HCEC 1CT (cell line): ENCODE measurements around the gene OR3A2.
"Not testable (repeated sequence)": the region's sequence is repeated elsewhere in the genome, so short reads cannot be mapped to it uniquely, and the experiment has no call there.

Experiments
- DNase-seq: peaks from one replicate; pipeline ENCODE4 v3.0.0-alpha.2; 2017

OR3A2 gene

DNA sequence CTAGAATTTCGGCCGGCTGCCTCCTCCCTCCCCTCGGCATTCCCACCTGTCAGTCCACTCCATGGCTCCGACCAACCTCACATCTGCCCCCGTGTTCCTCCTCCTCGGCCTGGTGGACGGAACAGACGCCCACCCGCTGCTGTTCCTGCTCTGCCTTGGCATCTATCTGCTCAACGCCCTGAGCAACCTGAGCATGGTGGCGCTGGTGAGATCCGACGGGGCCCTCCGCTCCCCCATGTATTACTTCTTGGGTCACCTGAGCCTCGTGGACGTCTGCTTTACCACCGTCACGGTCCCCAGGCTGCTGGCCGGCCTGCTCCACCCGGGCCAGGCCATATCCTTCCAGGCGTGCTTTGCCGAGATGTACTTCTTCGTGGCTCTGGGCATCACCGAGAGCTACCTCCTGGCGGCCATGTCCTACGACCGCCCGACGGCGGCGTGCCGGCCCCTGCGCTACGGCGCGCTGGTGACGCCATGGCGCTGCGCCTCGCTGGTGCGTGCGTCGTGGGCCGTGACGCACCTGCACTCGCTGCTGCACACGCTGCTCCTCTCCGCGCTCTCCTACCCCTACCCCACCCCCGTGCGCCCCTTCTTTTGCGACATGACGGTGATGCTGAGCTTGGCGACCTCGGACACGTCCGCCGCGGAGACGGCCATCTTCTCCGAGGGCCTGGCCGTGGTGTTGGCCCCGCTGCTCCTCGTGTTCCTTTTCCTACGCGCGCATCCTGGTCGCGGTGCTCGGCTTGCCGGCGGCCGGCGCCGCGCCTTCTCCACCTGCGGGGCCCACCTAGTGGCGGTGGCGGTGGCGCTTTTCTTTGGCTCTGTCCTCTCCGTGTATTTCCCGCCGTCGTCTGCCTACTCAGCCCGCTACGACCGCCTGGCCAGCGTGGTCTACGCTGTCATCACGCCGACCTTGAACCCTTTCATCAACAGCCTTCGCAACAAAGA is at the start of gene OR3A2:
OR3A2 (minus strand) TSS at position 440 of the 948 bp plus-strand sequence.
- DNase-seq, result no peak

DNA sequence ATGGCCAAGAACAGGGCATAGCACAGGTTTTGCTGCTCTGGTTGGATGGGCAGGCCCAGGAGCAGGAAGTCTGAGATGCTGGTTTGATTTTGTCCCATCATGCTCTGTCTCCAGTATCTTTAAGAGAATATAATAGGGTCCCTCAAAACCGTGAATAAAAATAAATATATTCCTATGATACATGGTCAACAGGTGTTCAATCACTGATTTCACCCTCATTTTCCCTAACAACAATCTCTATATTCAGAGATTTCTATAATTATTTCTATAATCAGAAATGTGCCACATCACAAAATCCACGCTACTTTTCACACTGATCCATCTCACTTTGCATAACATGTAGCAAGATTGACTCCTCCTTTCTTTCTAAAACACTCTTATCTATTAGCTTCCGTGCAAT is 47.6 kb upstream of the OR3A2 start, which contains the start of gene OR1E2:
OR1E2 (minus strand) TSS at position 101 of the 400 bp plus-strand sequence; CDS start at position 101, 0 bp downstream.
- DNase-seq, result no peak

DNA sequence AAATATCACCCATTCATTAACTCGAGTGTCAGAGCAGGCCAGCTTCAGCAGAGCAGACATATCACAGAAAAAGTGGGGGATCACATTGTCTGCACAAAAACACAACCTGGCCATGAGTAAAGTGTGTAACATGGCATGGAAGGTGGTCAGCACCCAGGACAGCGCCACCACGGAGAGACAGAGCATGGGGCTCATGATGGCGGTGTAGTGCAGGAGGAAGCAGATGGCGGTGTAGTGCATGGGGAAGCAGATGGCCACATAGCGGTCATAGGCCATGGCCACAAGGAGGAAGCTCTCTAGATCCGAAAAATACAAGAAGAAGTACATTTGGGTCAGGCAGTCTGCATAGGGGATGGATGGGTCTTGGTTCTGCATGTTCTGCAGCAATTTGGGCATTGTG is 47.1 kb upstream of the OR3A2 start:
- not testable (repeated sequence) for DNase-seq

DNA sequence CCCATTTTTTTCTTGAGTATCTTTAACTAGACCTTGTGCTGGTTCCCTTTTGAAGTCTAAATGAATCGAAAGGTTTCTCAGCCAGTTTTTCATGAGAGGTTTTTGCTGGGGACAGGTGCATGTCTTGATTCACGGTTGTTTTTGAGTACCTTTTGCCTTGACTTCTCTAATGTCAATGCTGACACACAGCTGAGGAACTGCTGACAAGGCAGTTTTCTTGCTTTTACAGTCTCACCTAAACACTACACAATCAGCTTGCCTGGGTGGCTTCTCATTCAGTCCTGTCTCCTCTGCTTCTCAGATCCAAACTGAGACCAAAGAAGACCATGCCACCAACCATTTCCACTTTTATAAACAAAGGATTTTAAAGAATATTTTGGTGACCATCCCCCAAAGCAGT is 32.1 kb upstream of the OR3A2 start:
- DNase-seq, result no peak

DNA sequence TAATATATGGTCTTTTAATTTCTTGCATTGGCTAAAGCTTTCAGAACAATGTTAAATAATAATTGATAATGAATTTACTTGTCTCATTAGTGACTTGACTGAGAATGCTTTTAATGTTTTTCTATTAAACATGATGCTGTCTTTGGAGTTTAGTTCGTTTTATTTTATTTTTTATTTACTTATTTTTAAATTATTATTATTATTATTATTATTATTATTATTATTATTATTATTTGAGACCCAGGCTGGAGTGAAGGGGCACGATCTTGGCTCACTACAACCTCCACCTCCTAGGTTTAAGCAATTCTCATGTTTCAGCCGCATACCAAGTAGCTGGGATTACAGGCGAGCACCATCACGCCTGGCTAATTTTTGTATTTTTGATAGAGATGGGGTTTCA is 29.5 kb upstream of the OR3A2 start:
- no peak for DNase-seq

DNA sequence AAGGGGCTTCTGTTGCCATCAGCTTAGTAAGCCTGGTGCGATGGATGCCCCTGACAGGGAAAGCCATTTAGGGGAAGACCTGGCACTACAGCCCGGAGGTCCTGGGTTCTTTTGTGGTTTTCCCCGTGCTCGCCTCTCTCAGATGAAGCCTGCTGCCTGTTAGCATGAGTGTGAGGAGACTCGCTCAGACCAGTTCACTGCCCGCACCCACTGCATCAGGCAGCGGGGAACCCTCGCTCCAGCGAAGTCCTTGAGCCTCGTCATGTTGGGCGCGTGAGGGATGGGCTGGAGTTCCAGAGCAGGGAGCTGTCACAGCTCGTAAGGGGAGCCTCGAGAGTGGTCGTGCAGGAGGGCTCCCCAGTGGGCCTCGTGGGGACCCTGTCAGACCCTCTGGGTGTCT is 26.1 kb upstream of the OR3A2 start:
- not testable (repeated sequence) for DNase-seq

DNA sequence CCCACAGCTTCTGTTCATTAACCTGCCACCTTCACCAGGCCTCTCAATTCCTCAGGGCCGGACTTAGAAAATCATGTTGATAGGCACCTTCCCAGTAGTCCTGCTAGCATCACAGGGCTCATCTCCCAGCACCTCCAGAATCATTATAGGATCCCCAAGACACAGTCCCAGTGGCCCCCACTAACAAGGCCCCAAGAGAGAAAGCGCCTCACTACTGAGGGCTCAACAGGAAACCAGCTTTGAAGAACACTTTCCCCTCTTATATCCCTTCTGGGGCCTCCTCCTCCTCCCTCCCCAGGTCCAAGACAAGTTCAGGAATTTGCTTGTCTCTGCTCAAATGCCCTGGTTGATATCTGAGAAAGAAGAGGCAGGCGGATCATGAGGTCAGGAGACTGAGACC is 25.0 kb upstream of the OR3A2 start, which contains the start of gene OR3A3:
OR3A3 (plus strand) TSS at position 301 of the 400 bp plus-strand sequence.
- no peak for DNase-seq

DNA sequence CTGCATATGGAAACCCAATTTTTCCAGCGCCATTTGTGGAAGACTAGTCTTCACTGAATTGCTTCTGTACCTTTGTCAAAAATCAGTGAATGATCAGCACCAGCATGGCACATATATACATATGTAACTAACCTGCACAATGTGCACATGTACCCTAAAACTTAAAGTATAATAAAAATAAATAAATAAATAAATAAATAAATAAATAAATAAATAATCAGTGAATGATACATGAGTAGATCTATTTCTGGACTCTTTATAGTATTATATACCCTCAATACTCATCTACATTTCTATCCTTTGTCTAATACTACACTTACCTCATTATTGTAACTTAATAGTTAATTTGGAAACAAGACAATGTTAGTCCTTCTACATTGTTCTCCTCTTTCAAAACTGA is 17.7 kb upstream of the OR3A2 start:
- DNase-seq, result not testable (repeated sequence)

DNA sequence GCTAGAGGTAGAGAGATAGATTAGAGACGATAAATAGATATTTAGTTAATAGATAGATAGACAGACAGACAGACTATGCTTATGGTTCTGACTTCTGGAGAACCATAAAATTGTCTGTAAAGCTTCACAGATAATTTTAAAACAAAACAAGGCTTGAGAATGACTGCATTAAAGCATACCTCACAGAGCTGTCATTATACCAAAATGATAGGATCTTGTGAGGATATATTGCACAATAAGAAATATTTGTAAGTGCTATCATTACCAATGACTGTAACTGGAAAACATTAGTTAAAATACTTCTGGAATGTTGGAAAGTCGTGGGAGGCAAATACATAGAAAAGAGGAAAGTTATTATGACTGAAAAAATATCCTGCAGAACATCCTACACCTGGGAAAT is 15.7 kb upstream of the OR3A2 start:
- DNase-seq, result no peak

DNA sequence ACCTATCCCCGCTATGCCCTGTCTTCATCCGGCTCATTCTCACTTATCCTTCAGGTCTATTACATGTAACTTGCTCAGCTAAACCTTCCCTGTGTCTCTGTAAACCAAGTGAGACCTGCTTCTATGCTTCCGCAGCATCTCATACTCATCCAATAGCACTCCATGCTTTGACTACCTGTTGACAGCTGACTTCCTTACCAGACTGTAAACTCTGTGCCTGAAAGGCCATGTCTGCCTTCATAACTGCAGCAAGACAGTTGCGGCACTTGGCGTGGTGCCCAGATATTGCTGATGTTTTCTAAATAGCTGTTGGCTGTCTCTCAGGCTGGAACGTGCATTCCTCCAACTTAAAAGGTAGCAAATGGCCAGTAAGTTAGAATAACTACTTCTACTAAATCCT is 13.9 kb upstream of the OR3A2 start:
- no peak for DNase-seq

DNA sequence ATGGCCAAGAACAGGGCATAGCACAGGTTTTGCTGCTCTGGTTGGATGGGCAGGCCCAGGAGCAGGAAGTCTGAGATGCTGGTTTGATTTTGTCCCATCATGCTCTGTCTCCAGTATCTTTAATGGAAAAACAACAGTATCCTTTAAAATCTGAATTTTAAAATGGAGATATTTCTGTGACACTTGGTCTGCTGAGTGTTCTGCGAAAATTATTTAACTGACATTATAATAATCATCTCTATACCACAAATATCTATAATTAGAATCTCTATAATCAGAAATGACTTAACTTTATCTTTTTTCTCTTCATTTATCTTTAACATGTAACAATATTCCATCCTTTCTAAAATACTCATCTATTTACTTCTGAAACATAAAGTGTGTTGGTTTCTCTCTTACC is 12.2 kb upstream of the OR3A2 start, which contains the start of gene OR1E1:
OR1E1 (minus strand) TSS at position 101 of the 400 bp plus-strand sequence; CDS start at position 101, 0 bp downstream.
- no peak for DNase-seq

DNA sequence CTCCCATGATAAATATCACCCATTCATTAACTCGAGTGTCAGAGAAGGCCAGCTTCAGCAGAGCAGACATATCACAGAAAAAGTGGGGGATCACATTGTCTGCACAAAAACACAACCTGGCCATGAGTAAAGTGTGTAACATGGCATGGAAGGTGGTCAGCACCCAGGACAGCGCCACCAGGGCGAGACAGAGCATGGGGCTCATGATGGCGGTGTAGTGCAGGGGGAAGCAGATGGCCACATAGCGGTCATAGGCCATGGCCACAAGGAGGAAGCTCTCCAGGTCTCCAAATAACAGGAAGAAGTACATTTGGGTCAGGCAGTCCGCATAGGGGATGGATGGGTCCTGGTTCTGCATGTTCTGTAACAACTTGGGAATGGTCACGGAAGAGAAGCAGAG is 11.7 kb upstream of the OR3A2 start:
- DNase-seq, result not testable (repeated sequence)

DNA sequence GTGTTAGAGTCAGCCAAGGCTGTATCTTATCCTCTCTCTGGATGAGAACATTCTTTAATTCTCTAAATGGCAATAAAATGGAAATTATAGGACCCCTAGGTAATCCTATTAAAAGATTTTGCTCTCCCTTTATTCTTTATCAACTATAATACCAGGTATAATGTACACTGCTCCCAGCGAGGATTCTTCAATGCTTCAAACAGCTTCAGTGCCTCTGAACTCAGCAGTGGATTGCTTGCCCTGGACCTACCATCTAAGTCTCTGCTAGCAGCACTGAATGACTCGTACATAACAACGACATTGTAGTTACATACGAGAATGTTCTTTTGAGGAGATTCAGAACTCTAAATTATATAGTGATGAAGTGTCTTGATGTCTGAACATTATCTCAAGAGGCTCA is 3.7 kb upstream of the OR3A2 start:
- no peak for DNase-seq

DNA sequence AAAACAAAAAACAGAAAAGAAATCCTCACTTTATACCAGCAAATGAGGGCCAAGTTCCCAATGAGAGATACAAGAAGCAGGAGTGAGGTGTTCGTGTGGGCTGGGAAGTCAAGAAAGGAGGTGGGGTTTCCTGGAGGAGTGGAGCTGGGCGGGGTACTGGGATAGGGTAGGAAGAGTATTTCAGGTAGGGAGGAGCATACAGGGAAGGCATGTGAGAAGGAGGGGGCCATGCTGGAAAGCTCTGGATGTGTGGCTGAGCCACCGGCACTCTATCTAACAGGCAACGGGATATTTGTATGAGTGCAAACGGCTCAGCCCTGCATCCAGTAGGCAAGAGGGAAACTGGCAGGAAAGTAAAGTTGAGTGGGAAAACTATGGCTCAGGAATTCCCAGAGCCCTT is 4.2 kb downstream of the OR3A2 start:
- no peak for DNase-seq

DNA sequence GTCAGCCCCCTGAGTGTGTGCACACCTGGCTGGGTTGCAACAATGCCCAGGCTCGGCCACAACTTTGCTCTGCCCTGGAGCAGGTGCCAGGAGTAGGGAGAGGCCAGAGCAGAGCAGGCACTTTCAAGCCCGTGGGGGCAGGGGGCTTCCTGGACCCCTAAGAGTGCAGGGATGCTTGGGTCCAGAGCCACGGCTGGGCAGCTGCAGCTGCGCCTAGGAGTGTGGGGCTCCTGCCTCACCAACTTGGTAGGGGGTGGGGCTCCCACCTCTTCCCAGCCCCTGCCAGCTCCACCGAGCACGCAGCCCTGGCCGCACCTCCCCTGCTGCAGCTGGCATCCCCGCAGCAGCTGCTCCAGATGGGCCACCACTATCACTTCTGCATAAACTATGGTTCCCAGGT is 7.8 kb downstream of the OR3A2 start:
- DNase-seq, result no peak

DNA sequence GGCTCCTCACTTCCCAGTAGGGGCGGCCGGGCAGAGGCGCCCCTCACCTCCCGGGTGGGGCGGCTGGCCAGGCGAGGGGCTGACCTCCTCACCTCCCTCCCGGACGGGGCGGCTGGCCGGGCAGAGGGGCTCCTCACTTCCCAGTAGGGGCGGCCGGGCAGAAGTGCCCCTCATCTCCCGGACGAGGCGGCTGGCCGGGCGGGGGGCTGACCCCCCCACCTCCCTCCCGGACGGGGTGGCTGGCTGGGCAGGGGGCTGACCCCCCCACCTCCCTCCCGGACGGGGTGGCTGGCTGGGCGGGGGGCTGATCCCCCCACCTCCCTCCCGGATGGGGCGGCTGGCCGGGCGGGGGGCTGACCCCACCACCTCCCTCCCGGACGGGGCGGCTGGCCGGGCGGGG is 14.9 kb downstream of the OR3A2 start:
- DNase-seq, result not testable (repeated sequence)

DNA sequence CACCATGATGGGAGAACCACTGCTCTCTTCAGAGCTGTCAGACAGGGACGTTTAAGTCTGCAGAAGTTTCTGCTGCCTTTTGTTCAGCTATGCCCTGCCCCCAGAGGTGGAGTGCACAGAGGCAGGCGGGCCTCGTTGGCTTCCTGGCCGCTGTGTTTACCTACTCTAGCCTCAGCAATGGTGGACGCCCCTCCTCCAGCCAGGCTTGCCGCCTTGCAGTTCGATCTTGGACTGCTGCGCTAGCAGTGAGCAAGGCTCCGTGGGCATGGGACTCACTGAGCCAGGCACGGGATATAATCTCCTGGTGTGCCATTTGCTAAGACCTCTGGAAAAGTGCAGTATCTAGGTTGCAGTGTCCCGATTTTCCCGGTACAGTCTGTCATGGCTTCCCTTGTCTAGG is 43.3 kb downstream of the OR3A2 start:
- DNase-seq, result not testable (repeated sequence)

DNA sequence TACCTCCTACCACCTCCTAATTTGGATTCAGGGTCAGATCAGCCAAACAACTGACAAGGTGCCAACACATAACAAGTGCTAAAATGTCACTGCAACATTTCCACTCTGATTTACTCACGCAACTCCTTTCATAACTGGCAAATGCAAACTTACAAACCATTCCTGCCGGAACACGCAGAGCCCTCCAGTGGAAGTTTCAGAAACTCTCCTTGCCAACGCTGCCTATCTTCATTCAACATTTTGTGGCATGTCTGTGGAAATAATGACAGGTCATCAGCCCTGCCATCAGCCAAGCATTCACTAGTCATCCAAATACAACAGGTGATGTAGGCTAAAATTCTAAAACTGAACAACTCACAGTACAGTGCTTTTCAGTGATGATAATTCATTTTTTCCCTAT is 50.2 kb downstream of the OR3A2 start:
- no peak for DNase-seq

DNA sequence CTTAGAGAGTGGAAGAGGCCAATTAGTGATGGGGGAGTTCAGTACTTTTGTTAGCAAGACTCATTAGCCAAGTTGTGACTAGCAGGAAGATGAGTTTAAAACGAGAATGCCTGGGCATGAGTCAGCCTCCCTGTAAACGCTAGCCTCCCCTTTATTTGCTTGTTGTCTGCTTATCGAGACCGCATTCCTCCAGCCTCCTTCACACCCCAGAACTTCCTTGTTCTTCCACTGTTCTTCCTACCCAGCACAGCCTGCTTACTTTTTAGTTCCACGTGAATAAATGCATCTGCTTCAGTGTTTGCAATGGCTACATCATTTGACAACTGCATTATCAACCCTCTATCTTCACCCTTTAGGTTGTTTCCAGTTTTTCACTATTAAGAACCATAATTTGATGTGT is 67.8 kb downstream of the OR3A2 start:
- no peak for DNase-seq

DNA sequence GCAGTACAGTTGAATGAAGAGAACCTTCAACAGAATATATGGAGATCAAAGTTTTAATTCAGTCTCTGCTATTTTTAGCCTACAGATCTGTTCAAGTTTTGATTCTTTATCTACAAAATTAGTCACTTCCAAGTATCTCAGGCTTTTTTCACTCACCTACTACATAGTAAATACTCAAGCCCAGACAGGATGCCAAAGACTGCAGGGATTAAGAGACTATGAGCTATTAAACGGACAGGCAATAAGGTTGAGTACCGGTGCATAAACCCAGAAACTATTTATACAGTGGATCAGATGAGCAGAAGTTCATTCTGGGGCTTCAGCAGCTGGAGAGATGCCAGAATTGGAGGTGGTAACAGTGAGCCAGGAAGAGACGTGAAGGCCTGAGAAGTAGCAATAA is 69.3 kb downstream of the OR3A2 start:
- no peak for DNase-seq

DNA sequence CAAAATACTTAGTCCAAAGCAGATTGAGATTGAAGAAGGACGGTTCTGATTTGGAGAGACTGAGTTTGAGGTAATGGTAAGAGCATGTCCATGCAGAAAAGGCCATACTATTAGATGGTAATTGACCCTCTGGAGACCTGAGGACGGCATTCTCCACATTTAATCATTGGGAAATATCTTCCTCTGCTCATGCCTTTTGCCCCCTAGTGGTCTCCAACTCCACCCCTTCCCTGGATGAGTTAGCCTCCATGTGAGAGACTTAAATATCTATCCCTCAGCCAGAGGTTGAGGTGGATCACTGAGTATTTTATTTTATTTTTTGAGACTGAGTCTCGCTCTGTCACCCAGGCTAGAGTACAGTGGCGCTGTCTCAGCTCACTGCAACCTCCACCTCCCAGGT is 77.5 kb downstream of the OR3A2 start:
- DNase-seq, result no peak

DNA sequence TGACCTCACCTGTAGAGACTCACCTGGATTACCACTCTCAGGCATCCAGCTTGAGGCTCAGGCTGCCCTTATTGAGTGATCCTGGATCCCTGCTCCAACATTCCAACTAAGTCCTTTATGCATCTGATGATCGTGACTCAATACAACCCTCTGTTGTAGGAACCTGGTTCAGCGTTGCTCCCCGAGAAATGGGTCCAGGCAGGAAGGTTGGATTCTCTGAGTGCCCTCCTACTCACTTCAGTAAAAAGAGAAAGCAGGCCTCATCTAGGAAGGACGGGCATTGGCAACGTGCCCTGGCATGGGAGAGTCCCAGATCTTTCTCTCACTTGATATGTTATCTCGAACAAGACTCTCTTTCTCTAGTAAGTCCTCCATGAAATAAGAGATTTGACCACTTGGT is 87.8 kb downstream of the OR3A2 start, which contains the start of gene OR3A1:
OR3A1 (minus strand) TSS at position 101 of the 400 bp plus-strand sequence. CDS start 5,778 bp downstream, outside the sequence.
- no peak for DNase-seq

DNA sequence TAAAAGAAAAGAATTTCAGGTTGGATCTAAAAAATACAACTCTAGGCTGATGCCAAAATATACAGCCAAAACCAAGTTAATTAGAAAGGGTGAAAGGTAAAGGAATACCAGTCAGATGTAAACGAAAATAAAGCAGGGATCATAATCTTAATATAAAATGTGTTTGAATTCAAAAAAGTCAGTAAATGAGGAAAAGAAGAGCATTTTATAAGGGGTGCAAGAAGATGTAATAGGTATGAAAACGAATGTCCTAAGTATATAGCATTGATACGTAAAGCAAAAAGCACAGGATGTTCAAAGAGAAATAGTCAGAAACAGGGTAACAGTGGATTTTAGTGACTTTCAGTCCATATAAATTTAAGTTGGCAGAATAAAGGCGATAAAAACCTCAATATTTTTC is 90.5 kb downstream of the OR3A2 start:
- no peak for DNase-seq

DNA sequence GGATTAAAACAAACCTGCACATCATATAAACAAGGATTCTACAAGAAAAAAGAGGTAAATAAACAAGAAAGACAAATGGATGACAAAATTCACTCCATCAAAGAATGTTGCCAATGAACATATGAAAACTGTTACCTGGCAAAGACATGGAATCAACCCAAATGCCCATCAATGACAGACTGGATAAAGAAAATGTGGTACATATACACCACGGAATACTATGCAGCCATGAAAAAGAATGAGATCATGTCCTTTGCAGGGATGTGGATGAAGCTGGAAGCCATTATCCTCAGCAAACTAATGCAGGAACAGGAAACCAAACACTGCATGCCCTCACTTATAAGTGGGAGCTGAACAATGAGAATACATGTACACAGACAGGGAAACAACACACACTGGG is 92.6 kb downstream of the OR3A2 start:
- not testable (repeated sequence) for DNase-seq
